Mucosa of stomach (tissue), 1 donor: ENCODE results near the gene UCP3.

Source experiments
- H3K27me3 ChIP-seq: one replicate; pipeline ENCODE4 v1.7.0; 2013; ENCODE audit warnings: mild to moderate bottlenecking, low read length; ENCODE audit not compliant: control insufficient read depth, insufficient read depth
- H3K36me3 ChIP-seq: one replicate; pipeline ENCODE4 v1.7.0; 2013; ENCODE audit warnings: low read length; ENCODE audit not compliant: control insufficient read depth, insufficient read depth
- H3K4me1 ChIP-seq: one replicate; pipeline ENCODE4 v1.7.0; 2013; ENCODE audit warnings: mild to moderate bottlenecking, low read length; ENCODE audit not compliant: control insufficient read depth, insufficient read depth
- H3K4me3 ChIP-seq: one replicate; pipeline ENCODE4 v1.7.0; 2013; ENCODE audit warnings: low read length
- H3K9ac ChIP-seq: one replicate; pipeline ENCODE4 v1.7.0; 2013; ENCODE audit warnings: mild to moderate bottlenecking, low read length, moderate library complexity
- H3K9me3 ChIP-seq: one replicate; pipeline ENCODE4 v1.7.0; 2013; ENCODE audit warnings: mild to moderate bottlenecking, low read length, moderate library complexity; ENCODE audit not compliant: control insufficient read depth
- donor health status: Pancreatic carcinoma.

The UCP3 gene

GRCh38 chr11:74008373-74009229 is at the start of gene UCP3:
Gene UCP3 (minus strand): TSS chr11:74009085. CDS start chr11:74007042, 2,043 bp downstream.
- H3K9ac ChIP-seq, result no peak within 1 kb of the TSS
- H3K4me1 ChIP-seq, result peaks cover 35% of the 10 kb centered on the region
- no peak within 1 kb of the TSS for H3K4me3 ChIP-seq
- no peaks in the 10 kb centered on the region for H3K9me3 ChIP-seq
- H3K36me3 ChIP-seq, result no peaks in the 10 kb centered on the region
- no peaks in the 10 kb centered on the region for H3K27me3 ChIP-seq

GRCh38 chr11:74057249-74058151 is 48.6 kb upstream of the UCP3 start:
- H3K9ac ChIP-seq, result no peak overlapping the region
- no peak overlapping the region for H3K4me3 ChIP-seq
- H3K27me3 ChIP-seq, result no peaks in the 10 kb centered on the region
- no peaks in the 10 kb centered on the region for H3K9me3 ChIP-seq
- no peaks in the 10 kb centered on the region for H3K4me1 ChIP-seq
- no peaks in the 10 kb centered on the region for H3K36me3 ChIP-seq

GRCh38 chr11:74055938-74056337 is 47.1 kb upstream of the UCP3 start:
- Histone ChIP-seq H3K36me3 (no peaks in the 10 kb centered on the region), H3K27me3 (no peaks in the 10 kb centered on the region), H3K9me3 (no peaks in the 10 kb centered on the region), H3K4me1 (no peaks in the 10 kb centered on the region), H3K9ac (no peak overlapping the region), H3K4me3 (no peak overlapping the region)

GRCh38 chr11:74050465-74050864 is 41.6 kb upstream of the UCP3 start:
- no peak overlapping the region for H3K9ac ChIP-seq
- no peaks in the 10 kb centered on the region for H3K27me3 ChIP-seq
- H3K36me3 ChIP-seq, result no peaks in the 10 kb centered on the region
- no peaks in the 10 kb centered on the region for H3K9me3 ChIP-seq
- H3K4me3 ChIP-seq, result no peak overlapping the region
- H3K4me1 ChIP-seq, result no peaks in the 10 kb centered on the region

- Histone ChIP-seq H3K4me1 (no peaks in the 10 kb centered on the region), H3K27me3 (no peaks in the 10 kb centered on the region), H3K9me3 (no peaks in the 10 kb centered on the region), H3K36me3 (no peaks in the 10 kb centered on the region), H3K9ac (no peak overlapping the region), H3K4me3 (no peak overlapping the region)
Observed at GRCh38 chr11:74048993-74049392, 40.1 kb upstream of the UCP3 start.

- no peak overlapping the region for H3K4me3 ChIP-seq
- no peaks in the 10 kb centered on the region for H3K4me1 ChIP-seq
- no peaks in the 10 kb centered on the region for H3K36me3 ChIP-seq
- H3K9me3 ChIP-seq, result no peaks in the 10 kb centered on the region
- H3K27me3 ChIP-seq, result no peaks in the 10 kb centered on the region
- H3K9ac ChIP-seq, result no peak overlapping the region
Observed at GRCh38 chr11:74044538-74044937, 35.7 kb upstream of the UCP3 start.

- Histone ChIP-seq H3K4me3 (no peak overlapping the region), H3K27me3 (no peaks in the 10 kb centered on the region), H3K9ac (no peak overlapping the region), H3K9me3 (no peaks in the 10 kb centered on the region), H3K4me1 (no peaks in the 10 kb centered on the region), H3K36me3 (no peaks in the 10 kb centered on the region)
Observed at GRCh38 chr11:74043450-74043849, 34.6 kb upstream of the UCP3 start.

GRCh38 chr11:74037309-74037708 is 28.4 kb upstream of the UCP3 start:
- peaks cover 23% of the 10 kb centered on the region for H3K4me1 ChIP-seq
- peaks cover 4% of the 10 kb centered on the region for H3K36me3 ChIP-seq
- H3K9ac ChIP-seq, result no peak overlapping the region
- H3K27me3 ChIP-seq, result no peaks in the 10 kb centered on the region
- no peaks in the 10 kb centered on the region for H3K9me3 ChIP-seq
- no peak overlapping the region for H3K4me3 ChIP-seq

- peaks cover 23% of the 10 kb centered on the region for H3K4me1 ChIP-seq
- H3K27me3 ChIP-seq, result no peaks in the 10 kb centered on the region
- H3K4me3 ChIP-seq, result no peak overlapping the region
- no peak overlapping the region for H3K9ac ChIP-seq
- no peaks in the 10 kb centered on the region for H3K9me3 ChIP-seq
- H3K36me3 ChIP-seq, result peaks cover 4% of the 10 kb centered on the region
Observed at GRCh38 chr11:74035264-74035663, 26.4 kb upstream of the UCP3 start.

- H3K36me3 ChIP-seq, result peaks cover 4% of the 10 kb centered on the region
Observed at GRCh38 chr11:74033046-74033445, 24.2 kb upstream of the UCP3 start.

GRCh38 chr11:74030723-74031676 is 22.1 kb upstream of the UCP3 start:
- Histone ChIP-seq H3K4me1 (no peaks in the 10 kb centered on the region), H3K36me3 (peaks cover 4% of the 10 kb centered on the region), H3K27me3 (no peaks in the 10 kb centered on the region), H3K4me3 (no peak overlapping the region), H3K9ac (no peak overlapping the region), H3K9me3 (no peaks in the 10 kb centered on the region)

More at GRCh38 chr11:74033046-74033445, 24.2 kb upstream of the UCP3 start:
- H3K9me3 ChIP-seq, result no peaks in the 10 kb centered on the region
- no peak overlapping the region for H3K9ac ChIP-seq
- no peak overlapping the region for H3K4me3 ChIP-seq
- peaks cover 19% of the 10 kb centered on the region for H3K4me1 ChIP-seq
- H3K27me3 ChIP-seq, result no peaks in the 10 kb centered on the region
